GM12875 (cell line): ENCODE results near the gene STAM2.
"Not testable (repeated sequence)": the region's sequence is repeated elsewhere in the genome, so short reads cannot be mapped to it uniquely, and the experiment has no call there.

Source experiments
- H3K4me3 ChIP-seq: one replicate; pipeline ENCODE4 v1.5.1; 2011; ENCODE audit warnings: low read depth, low read length, control low read depth
- TF ChIP-seq, protein P1 (sequence below): IDR thresholded peaks from 2 replicates; pipeline ENCODE4 v1.5.1; 2011; ENCODE audit warnings: low read depth, mild to moderate bottlenecking, control low read depth, inconsistent platforms, low read length, moderate library complexity, borderline replicate concordance; ENCODE audit not compliant: insufficient read depth

The STAM2 gene

DNA sequence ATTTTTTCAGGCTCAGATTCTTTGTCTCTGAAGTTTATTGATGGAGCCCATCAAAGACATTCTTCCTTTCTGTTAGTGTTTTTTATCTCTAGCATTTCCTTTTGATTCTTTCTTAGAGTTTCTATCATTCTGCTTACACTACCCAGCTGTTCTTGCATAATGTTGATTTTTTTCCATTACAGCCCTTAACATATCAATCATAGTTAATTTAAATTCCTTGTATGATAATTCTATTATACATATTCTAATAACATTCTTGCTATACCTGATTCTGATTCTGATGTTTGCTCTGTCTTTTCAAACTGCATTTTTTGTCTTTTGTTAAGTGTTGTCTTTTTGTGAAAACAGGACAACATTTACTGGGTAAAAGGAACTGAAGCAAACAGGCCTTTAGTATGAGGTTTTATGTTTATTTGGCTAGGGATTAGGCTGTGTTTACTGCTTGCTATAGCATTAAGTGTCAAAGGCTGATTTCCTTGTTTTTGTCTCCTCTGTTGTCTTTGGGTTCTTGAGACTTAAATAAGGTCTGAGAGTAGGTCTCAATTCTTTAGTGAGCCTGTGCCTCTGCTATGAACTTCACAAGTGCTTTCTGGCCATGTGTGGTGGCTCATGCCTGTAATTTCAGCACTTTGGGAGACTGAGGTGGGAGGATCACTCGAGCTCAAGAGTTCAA, 8.0 kb upstream of the STAM2 start:
- no peak overlapping the region for H3K4me3 ChIP-seq
- TF ChIP-seq, protein P1, sequence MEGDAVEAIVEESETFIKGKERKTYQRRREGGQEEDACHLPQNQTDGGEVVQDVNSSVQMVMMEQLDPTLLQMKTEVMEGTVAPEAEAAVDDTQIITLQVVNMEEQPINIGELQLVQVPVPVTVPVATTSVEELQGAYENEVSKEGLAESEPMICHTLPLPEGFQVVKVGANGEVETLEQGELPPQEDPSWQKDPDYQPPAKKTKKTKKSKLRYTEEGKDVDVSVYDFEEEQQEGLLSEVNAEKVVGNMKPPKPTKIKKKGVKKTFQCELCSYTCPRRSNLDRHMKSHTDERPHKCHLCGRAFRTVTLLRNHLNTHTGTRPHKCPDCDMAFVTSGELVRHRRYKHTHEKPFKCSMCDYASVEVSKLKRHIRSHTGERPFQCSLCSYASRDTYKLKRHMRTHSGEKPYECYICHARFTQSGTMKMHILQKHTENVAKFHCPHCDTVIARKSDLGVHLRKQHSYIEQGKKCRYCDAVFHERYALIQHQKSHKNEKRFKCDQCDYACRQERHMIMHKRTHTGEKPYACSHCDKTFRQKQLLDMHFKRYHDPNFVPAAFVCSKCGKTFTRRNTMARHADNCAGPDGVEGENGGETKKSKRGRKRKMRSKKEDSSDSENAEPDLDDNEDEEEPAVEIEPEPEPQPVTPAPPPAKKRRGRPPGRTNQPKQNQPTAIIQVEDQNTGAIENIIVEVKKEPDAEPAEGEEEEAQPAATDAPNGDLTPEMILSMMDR = no peak

DNA sequence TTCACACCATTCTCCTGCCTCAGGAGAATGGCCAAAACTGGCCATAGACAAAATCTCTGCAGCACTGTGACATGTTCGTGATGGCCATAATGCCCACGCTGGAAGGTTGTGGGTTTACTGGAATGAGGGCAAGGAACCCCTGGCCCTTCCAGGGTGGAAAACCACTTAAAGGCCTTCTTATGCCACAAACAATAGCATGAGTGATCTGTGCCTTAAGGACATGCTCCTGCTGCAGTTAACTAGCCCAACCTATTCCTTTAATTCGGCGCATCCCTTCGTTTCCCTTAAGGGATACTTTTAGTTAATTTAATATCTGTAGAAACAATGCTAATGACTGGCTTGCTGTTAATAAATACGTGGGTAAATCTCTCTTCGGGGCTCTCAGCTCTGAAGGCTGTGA, 2.1 kb upstream of the STAM2 start:
- not testable (repeated sequence) for H3K4me3 ChIP-seq

DNA sequence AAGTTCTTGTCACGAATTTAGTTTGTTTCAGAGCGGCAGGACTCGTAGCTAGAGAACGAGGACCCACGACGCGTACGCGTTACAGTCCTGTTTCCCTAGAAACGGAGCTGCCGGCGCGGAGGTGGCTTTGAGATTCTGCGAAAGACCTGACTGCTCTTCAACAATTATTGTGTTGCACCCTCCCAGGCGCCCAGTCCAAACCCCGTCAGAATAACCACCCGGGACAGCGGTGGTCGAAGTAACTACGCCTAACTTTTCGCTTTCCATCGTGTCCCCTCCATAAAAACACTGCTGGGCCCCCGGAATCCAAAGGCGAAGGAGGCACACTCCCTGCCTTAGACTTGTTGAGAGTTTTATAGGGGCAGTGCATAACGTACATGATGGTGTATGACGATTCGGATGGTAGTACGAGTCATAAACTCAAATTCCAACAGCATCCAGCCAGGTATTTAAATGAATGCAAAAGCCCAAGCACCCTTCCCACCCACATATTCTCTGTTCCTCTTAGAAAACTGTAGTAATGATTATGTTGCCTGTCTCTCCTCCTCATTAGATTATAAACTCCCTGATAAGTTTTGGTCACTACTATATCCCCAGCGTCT, 651 bp upstream of the STAM2 start:
- TF ChIP-seq, protein P1 = no peak
- H3K4me3 ChIP-seq = peak overlapping the region; percentile 26

DNA sequence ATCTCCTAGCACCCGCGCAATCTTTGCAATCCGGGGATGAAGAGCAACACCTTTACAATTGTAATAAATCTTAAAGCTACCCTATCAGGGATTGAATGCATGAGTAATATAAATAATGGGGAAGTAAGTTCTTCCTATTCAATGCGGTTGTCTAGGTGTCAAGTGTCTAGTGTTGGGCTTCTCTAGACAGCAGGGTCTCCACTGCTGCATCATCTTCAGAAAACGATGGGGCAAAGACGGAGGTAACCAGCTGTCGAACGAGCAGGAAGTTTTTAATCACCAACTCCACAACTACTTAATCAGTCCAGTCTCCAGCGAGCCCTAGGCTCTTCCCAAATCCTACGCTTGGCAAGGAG, 573 bp downstream of the STAM2 start:
- TF ChIP-seq, protein P1 = no peak
- peak overlapping the region; percentile 71 for H3K4me3 ChIP-seq

DNA sequence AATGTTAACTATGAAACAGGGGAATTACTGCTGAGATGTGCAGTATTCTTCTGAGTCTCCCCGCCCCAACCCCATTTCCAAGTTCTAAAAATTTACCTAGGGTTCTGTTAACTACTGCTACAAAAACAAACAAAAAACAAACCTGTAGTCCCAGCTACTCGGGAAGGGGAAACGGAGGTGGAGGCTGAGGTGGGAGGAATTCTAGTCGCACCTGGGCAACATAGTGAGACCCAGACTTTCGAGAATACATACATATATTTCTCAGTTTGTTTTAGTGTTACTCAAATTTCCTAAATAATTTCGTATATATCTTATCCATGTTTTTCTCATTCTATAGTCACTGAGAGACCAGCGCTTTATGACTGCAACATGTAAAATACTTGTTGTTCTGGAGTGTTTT, 989 bp downstream of the STAM2 start:
- TF ChIP-seq, protein P1 = no peak

DNA sequence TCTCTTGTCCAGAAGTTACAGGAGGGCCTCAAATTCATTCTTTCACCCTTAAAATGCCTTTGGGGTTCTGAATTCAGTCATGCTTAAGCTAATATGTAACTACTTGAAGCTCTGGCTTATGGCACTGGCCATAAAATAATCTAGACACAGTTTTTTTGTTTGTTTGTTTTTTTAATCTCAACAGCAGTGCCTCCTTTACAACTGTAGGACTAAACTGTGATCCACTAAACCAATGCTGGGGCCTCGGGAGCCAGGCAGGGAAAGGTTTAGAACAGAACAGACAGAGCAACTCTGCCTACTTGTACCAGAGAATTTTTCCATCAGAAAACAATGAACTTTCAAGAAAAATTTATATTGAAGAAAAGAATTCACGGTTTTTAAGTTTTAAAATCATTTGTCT, 1.7 kb downstream of the STAM2 start:
- TF ChIP-seq, protein P1 = no peak
- no peak overlapping the region for H3K4me3 ChIP-seq

More for the DNA sequence above, 989 bp downstream of the STAM2 start:
- H3K4me3 ChIP-seq = peak overlapping the region; percentile 71

DNA sequence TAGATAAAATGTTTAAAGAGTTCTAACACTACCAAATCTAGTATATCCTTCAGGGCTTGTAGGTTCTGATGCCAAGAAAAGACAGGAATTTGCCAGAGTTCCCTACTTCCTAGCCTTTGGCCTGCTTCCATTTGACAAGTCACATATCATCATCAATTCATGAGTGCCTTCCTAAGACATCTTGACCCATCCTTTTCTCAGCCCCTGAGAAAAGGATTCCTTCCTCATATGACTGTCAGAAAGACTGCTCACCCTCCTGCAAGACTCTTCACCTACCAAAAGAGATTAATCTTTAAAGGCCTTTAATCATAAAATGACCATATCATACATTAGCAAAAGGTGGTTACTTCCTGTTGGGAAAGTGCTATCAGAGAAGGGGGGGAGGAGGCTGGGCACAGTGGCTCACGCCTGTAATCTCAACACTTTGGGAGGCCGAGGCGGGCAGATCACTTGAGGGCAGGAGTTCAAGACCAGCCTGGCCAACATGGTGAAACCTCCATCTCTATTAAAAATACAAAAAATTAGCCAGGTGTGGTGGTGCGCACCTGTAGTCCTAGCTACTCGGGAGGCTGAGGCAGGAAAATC, 3.3 kb downstream of the STAM2 start:
- not testable (repeated sequence) for H3K4me3 ChIP-seq

DNA sequence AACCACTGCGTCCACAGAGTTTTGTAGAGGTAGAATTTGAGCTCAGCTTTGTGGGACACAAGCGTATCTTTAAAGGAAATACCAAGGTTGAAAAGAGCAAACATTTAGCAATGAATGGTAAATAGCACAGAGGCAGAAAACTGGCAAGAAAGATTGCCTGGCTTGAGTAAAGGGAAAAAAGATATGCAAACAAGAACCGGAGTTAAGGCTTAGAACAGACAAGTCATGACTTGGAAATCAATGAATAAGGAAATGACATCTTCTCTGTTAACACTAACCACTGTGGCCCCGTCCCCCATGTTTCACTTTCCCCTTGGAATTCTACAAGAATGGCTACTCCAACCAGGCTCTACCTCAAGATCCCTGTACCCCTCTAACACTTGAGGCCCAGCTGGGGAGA, 3.8 kb downstream of the STAM2 start:
- TF ChIP-seq, protein P1 = no peak
- H3K4me3 ChIP-seq = no peak overlapping the region

DNA sequence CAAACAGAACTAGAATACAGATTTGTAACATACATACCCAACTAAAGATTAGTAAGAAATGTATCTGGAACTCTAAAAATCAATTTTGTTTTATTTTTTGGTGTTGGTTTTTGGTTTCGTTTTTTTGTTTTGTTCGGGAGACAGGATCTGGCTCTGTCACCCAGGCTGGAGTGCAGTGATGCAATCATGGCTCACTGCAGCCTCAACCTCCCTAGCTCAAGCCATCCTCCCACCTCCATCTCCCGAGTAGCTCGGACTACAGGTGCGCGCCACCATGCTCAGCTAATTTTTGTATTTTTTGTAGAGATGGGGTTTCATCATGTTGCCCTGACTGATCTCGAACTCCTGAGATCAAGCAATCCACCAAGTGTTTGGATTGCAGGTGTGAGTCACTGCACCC, 6.4 kb downstream of the STAM2 start:
- H3K4me3 ChIP-seq = not testable (repeated sequence)

DNA sequence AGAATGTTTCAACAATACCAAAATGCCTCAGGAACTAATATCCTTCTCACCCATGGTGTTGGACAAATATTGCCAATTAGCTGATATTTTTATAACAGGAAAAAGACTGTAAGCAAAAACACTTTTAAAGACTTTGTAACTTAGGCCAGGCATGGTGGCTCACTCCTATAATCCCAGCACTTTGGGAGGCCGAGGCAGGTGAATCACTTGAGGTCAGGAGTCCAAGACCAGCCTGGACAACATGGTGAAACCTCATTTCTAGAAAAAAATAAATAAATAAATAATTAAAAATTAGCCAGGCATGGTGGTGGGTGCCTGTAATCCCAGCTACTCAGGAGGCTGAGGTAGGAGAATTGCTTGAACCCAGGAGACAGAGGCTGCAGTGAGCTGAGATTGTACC, 8.1 kb downstream of the STAM2 start:
- not testable (repeated sequence) for H3K4me3 ChIP-seq
